ENCODE data around the gene CD3G.

The CD3G gene

DNA sequence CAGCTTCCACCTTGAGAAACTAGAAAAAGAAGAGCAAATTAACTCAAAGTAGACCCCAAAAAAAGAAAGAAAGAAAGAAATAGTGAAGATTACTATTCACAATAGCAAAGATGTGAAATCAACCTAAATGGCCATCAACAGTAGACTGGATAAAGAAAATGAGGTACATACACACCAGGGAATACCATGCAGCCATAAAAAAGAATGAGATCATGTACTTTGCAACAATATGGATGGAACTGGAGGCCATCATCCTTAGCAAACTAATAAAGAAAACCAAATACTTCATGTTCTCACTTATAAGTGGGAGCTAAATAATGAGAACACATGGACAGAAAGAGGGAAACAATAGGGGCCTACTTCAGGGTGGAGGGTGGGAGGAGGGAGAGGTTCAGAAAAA, 15.4 kb upstream of the CD3G start:
- DNase-seq, result no peak

DNA sequence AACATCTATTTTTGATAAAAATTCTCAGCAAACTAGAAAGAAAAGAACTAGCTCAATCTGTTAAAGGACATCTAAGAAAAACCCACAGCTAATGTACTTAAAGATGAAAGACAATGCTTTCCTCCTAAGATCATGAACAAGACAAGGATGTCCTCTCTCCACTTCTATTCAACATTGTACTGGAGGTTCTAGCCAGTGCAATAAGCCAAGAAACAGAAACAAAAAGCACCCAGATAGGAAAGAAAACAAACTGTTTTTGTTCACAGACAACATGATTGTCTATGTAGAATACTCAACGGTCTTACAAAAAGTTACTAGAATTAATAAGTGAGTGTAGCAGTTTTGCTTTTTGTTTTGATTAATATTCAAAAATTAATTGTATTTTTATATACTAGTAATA, 9.4 kb upstream of the CD3G start:
- DNase-seq, result no peak

DNA sequence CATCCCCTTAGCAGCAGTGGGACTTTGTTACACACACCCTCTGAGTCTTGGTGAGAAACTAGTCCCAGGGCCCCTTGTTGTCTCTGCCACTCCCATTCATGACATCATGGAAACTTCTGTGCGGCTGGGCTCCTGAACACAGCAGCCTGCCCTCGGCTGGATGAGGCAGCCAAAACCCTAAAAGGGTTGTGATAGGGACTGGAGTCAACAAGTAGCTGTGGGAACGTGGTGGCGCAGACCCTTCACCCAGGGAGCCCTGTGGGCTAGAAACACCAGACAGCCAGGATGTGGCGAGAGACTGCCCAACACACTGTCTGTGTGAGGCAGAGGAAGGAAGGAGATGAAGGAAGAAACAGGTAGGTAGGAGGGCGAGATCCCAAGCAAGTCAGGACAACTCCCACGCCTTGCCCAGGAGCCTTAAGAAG, 5.5 kb upstream of the CD3G start:
- no peak for DNase-seq

DNA sequence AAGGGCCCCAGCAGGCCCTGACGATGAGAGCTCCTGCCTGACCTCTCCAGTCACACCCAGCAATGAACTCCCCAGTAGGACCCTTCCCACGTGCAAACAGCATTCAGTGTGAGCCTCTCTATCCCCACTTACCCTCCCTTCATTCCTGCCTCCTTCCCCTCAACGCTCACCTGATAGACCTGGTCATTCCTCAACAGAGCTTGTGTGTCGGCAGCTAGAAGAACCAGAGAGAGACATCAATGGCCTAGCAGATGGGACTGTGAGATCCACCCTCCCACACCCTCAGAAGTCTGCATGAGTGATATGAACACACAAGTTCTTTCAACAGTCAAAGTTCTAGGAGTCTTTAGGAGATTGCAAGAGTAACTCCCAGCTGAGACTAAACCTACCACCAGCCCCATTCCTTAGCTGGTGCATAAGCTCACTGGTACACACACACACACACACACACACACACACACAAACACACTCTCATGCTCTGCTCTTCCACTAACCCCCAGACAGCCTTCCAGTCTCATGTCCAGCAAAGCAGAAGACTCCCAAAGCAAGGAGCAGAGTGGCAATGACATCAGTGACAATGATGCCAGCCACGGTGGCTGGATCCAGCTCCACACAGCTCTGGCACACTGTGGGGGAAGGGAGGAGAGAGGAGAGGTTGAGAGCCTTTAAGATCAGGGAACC, 4.7 kb upstream of the CD3G start:
- no peak for DNase-seq

DNA sequence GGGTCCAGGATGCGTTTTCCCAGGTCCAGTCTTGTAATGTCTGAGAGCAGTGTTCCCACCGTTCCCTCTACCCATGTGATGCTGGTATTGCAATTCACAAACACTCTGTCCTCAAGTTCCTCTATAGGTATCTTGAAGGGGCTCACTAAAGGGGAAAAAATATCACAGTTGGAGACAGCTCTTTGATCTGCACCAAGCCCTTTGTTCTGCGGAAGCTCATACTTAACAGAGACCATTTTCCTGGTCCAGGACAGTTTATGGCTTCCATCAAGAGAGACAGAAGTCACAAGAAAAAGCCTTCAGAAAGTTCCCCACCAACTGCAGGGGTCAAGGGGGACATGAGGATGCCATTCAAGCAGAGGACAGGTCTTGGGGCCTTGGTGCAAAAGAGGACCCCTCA, 3.7 kb upstream of the CD3G start:
- DNase-seq, result no peak

DNA sequence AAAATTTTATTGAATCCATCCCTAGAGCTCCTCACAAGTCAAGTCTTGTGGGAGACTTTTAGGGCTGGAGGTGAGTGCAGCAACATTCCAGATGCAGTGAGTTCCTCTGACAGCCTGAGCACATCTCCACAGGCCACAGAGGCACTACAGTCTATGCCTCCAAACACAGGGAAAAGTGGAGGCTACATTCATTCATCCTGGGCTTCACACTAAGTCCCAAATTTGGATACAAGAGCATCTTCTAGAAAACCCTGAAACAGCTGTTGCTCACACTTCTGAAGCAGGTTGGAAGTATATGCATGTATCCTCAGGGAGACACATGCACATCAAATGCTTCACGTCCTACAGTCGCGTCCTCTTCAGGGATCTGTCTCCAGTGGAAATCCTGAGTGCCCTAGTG, 2.9 kb upstream of the CD3G start:
- DNase-seq, result no peak

DNA sequence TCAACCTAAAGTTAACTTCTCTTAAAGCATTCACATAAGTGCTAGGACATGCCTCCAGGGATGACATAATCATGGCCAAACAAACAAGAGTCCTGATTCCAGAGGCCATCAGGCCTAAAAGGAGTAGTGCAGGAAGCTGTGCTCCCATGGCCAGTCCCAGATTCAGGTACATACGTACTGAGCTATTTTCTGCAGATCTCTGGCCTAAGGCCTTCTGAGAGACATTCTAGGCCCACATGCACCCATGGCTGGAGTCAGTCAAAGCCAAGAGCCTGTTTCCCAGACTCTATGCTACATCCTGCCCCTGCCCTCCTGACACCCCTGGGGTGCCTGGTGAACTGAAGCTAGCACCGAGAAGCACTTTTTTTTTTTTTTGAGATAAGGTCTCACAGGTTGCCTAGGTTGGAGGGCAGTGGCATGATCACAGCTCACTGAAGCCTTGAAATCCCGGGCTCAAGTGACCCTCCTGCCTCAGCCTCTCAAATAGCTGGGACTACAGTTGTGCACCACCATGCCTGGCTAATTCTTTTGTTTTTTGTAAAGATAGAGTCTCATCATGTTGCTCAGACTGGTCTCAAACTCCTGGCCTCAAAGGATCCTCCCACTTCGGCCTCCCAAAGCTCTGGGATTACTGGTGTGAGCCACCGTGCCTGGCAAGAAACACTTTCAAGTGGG, 2.2 kb upstream of the CD3G start:
- no peak for DNase-seq

DNA sequence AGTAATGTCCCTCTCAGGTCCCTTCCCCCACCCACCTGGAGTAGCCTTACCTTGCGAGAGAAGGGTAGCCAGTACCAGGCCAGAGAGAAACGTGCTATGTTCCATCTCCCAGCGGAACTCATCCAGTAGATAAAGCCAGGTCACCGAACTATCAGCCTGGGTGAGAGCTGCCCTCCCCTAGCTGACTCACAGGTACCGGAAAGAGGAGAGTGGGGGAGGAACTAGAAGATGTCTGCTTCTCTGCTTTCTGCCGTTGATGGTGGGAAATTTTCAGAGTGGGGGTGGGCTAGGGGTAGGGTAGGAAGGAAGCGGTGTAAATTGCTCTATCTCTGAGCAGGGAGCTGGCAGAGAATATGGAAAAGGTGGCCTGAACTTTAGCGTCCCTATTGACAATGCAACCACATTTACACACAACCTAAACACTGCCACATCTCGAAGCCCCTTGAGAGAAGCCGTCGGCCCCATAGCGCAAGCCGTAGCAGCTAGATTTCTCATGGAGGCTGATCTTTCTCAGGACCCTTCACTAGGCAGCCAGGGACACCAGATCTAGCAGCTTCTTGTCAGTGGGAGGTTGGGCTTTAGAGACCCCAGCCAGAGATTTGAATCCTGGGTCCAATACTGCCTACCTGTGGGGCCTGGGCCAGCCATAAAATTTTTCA, 1.5 kb upstream of the CD3G start, which contains the start of gene CD3D:
Gene CD3D (minus strand): TSS at position 203 of the 659 bp plus-strand sequence. CDS start 98 bp downstream, at position 105.
- DNase-seq, result no peak

DNA sequence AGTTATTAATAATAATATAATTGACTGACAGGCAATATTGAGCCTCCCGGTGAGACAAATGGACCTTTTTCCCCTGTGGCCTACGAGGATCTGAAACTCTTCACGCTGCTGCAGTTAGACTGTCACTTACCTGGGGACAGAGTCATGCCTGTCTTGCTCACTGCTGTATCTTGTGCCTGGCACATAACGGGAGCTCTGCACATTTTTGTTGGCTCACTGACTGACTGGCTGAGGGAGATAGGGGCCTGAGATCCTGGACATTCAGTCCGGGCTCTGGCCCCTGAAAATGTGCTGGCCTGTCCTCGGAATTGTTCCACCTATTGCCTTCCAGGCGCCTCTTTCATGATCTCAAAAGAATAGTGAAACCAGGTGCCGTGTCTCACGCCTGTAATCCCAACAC, 896 bp upstream of the CD3G start:
- DNase-seq, result no peak

DNA sequence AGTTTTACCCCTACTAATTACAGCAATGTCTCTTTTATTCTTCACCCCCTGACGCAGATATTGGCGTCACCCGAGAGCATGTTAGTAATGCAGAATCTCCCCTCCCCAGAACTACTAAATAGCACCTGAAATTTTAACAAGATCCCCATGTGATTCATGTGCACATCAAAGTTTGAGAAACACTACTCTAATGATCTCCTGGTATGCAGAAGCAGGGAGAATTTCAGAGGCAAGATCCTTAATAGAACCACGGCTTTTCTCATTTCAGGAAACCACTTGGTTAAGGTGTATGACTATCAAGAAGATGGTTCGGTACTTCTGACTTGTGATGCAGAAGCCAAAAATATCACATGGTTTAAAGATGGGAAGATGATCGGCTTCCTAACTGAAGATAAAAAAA, 5.3 kb downstream of the CD3G start:
- no peak for DNase-seq

DNA sequence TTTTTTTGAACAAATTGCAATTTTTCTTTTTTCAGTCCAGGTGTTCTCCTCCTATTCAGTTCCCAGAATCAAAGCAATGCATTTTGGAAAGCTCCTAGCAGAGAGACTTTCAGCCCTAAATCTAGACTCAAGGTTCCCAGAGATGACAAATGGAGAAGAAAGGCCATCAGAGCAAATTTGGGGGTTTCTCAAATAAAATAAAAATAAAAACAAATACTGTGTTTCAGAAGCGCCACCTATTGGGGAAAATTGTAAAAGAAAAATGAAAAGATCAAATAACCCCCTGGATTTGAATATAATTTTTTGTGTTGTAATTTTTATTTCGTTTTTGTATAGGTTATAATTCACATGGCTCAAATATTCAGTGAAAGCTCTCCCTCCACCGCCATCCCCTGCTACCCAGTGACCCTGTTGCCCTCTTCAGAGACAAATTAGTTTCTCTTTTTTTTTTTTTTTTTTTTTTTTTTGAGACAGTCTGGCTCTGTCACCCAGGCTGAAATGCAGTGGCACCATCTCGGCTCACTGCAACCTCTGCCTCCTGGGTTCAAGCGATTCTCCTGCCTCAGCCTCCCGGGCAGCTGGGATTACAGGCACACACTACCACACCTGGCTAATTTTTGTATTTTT, 9.1 kb downstream of the CD3G start:
- DNase-seq, result no peak

DNA sequence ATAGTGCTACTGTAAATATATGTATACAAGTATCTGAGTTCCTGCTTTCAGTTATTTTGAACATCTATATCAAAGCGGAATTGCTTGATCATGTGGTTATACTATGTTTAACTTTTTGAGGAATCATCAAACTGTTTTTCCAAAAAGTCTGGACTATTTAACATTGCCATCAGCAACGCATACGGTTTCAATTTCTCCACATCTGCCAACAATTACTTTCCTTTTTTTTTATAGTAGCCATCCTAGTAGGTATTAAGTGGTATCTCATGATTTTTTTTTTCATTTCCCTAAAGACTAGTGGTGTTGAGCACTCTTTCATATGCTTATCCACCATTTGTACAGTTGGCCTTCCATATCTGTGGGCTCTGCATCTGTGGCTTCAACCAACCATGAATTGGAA, 13.9 kb downstream of the CD3G start:
- no peak for DNase-seq

DNA sequence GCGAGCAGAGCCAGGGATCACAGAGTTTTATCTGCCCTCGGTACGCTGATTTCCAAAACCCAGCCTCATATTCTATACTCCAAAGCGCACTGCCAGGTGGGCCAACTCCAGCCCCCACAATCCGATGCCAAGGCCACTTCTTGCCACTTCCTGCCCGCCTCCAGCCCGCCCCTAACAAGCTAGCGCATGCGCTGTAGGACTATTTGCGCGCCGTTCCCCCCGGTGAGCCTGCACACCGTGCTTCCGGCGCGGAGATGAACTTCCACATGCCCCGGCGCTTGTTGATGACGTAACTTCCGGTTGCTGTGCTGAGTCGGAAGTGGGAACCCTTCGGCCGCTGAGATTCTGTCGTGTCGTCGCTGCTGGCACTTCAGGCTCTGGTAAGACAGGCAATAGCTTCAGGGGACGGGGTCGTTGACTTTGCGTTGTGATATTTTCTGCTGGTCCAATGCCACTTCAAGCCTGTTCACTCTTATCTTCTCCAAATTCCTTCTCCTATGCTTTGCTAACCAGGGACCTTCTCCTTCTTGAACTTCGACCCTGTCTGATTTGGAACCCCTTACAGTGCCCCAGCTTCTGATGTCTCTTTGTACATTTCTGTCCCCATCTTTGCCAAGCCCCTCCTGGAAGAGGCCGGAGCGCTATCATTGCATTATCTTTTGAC, 15.3 kb downstream of the CD3G start, which contains the start of gene UBE4A:
Gene UBE4A (plus strand): TSS at position 306 of the 664 bp plus-strand sequence. CDS start 5,481 bp downstream, outside the sequence.
- peak; percentile 90 for DNase-seq

DNA sequence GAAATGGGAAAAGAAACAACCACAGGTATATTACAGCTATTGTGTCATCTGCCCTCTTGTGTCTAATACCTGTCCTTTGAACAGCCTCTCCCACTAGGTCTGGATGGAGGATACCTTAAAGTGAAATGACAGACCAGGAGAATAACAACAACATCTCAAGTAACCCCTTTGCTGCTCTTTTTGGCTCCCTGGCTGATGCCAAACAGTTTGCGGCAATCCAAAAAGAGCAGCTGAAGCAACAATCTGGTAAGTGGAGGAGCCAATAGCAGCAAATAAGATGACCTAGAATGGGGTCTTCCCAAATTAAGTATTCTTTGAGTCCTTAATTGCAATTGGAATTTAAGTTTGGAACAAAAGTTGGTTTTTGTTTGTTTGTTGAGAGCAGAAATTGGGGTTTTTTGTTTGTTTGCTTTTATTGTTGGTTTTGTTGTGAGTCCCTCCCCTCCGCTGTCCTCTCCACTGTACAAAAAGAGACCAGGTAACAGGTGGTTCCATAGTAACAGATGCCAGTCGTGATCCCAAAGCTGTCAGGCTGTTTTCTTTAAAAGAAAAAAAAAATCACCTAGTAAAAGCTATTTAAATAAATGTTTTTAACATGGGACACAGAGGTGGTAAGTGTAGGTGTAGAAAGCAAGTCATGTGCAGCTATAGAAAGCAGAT, 20.9 kb downstream of the CD3G start:
- no peak for DNase-seq

DNA sequence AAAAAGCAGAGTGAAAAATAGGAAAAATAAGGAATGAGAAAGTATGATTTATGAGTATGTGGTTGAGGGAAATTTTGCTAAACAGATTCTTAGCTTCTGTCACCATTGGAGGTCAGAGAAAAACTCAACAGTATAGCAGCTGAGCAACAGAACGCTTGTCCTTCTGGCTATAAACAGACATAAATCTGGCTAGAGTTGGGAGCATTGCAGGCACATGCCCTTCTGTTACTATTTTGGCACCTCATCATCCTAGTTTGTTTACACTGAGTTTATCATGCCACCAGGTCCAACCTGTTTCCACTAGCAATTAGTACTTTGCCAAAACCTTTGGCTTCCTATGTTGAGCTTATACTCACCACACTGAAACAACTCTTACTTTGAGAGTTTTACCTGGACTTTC, 22.1 kb downstream of the CD3G start:
- DNase-seq, result no peak

DNA sequence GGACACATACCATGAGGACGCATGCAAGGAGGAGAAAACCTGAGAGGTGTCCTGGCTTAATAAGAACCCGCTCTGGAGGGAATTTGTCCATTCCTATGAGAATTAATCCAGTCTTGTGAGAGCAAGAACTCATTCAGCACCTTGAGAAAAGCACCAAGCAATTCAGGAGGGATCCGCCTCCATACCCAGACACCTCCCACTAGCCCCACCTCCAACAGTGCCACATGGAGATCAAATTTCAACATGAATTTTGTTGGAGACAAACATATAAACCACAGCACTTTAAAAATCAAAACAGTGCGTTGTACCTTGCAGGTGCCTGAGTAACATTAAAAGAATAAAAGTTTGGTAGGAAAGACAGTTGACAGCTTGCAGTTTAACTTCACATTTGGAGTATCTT, 26.6 kb downstream of the CD3G start:
- no peak for DNase-seq

DNA sequence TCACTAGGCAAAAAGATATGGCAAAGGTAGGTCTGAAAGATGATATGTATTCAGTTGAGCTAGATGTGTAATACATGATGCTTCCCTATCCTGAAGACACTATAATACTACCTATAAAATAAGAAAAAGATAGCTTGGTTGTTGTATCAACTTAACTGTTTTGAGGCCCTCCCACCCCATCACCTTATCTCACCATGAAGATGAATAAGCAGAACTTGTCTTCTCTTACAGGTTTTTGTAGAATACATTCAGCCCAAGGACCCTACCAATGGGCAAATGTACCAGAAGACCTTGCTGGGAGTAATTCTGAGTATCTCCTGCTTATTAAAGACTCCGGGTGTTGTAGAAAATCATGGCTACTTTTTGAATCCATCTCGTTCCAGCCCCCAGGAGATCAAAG, 29.1 kb downstream of the CD3G start:
- DNase-seq, result no peak

DNA sequence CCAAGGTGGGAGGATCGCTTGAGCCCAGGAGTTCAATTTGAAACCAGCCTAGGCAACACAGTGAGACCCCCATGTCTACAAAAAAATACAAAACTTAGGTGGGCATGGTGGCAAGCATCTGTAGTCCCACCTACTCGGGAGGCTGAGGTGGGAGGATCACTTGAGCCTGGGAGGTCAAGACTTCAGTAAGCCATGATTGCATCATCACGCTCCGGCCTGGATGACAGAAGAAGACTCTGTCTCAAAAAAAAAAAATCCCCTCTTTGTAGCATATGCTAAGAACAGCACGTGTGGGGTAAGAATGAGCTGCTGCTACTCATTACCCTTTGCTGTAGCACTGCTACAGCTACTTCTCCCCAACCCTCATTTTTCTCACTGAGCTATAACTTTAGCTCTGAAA, 29.7 kb downstream of the CD3G start:
- no peak for DNase-seq

DNA sequence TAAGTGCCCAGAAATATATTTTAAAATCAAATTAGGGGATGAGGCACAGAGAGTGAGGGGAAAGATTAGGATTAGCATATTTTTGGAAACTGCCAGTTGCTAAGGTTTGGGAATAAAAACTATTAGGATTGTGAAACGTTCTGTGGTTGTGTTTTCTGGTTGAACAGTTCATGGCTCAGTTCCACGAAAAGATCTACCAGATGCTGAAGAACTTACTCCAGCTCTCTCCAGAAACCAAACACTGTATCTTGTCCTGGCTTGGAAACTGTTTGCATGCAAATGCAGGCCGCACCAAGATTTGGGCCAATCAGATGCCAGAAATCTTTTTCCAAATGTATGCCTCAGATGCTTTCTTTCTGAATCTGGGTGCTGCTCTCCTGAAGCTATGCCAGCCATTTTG, 30.6 kb downstream of the CD3G start:
- no peak for DNase-seq

DNA sequence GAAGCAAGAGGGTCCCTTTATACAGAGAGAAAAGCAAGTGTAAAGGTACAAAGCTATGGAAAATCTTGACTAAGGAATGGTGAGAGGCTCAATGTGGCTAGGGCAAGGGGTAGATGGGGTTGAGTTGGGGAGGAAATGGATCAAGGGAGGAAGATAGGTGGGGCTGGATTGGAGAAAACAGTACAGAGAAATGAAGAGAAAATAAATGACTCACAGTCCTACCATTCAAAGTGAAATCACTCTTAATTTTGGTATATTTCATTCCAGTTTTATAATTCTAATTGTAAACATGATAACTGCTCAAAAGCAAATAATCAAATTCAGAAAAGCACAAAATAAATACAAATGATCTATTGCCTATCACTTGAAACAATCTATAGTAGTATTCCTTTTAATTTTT, 31.8 kb downstream of the CD3G start:
- no peak for DNase-seq

DNA sequence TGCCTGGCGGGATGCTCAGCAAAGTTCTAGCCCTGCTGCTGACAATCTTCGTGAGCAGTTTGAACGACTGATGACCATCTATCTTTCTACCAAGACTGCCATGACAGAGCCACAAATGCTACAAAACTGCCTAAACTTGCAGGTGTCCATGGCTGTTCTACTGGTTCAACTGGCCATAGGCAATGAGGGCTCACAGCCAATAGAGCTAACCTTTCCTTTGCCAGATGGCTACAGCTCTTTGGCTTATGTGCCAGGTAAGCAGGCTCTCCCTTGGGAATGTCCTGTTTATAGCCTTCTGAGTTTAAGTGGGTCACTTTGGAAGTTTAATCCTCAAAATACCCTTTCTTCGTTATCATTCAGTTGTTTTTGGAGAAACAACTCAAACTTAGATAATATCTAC, 35.4 kb downstream of the CD3G start:
- DNase-seq, result no peak

DNA sequence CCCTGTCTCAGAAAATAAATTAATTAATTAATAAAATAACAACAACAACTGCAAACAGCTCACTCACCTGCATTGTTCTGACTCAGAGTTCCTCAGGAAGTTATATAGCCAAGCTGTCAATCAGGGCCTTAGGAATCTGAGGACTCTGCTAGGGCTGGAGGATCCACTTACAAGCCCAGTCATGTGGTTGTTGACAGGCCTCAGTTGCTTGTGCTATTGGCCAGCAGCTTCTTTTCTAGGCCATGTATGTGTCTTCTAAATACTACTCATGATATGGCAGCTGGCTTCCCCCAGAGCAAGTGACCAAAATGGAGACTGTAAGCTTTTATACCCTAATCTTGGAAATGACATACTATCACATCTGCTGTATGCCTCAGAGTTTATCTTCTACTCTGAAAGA, 36.4 kb downstream of the CD3G start:
- DNase-seq, result no peak

DNA sequence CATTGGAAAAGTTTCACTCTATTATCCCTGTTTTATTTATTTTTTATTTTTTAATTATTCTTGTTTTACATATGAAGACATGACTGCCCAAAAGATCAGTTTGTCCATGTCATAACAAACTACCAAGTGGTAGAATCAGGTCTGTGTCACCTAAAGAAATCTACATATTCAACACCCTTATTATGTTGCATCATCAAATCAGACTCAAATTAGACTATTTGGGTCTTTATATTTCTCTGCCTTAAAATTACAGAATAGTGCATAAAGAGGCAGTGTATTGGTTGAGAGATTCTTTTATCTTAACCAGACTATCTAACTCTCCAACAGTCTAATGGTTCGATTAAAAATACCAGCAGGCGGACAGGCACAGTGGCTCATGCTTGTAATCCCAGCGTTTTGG, 38.8 kb downstream of the CD3G start:
- no peak for DNase-seq

All from NCI-H2227 treated with DMSO at 0.1 percent for 48 hours (cell line).